ENCODE results near the gene PPFIBP1. TPM values are rescaled to one million over a fixed set of nuclear protein-coding genes. Genes with fewer than 3 reads are reported as not detected.

PPFIBP1 gene
- total and polyA plus RNA-seq, 7 donors, result 5.9 to 63.1 (median 28.3) TPM

- Histone ChIP-seq H3K27me3 (ENCODE audit: insufficient read depth in 3 of 3, low read length in 2 of 3) (no peaks in the 10 kb centered on the region), H3K9me3 (no peaks in the 10 kb centered on the region), H3K36me3 (ENCODE audit: insufficient read depth in 1 of 2, low read depth in 1 of 2) (peaks cover 17 to 99% of the 10 kb centered on the region in 2 donors), H3K4me1 (no peaks in the 10 kb centered on the region), H3K4me3 (no peak overlapping the region), H3K27ac (no peak overlapping the region)
- no peak for ATAC-seq
- no peak for TF ChIP-seq CTCF (IDR thresholded peaks at IDR 0.05)
- DNase-seq, result no peak
- WGBS, 3 donors, result 88 to 93% (median 91%) methylated on average over 2 of the region's 2 CpGs
- intact Hi-C loops (cut with DNase I), result no loop called here
Observed at GRCh38 chr12:27685274-27685673, 161.3 kb downstream of the PPFIBP1 start.

- ATAC-seq (no peak), DNase-seq (no peak)
- no peaks in the 10 kb centered on the region for H3K27me3 ChIP-seq (ENCODE audit: insufficient read depth in 3 of 3, low read length in 2 of 3)
- H3K27ac ChIP-seq, result no peak overlapping the region
- H3K4me3 ChIP-seq, result no peak overlapping the region
- no peaks in the 10 kb centered on the region for H3K4me1 ChIP-seq
- no peaks in the 10 kb centered on the region for H3K9me3 ChIP-seq
- no peak for TF ChIP-seq CTCF (IDR thresholded peaks at IDR 0.05)
- peaks cover 20 to 98% of the 10 kb centered on the region in 2 donors for H3K36me3 ChIP-seq (ENCODE audit: insufficient read depth in 1 of 2, low read depth in 1 of 2)
- intact Hi-C loops (cut with DNase I), result no loop called here
Observed at GRCh38 chr12:27686147-27686546, 162.1 kb downstream of the PPFIBP1 start.

- no peaks in the 10 kb centered on the region for H3K27me3 ChIP-seq (ENCODE audit: insufficient read depth in 3 of 3, low read length in 2 of 3)
- no peak overlapping the region for H3K27ac ChIP-seq
- no peak overlapping the region for H3K4me3 ChIP-seq
- H3K36me3 ChIP-seq (ENCODE audit: insufficient read depth in 1 of 2, low read depth in 1 of 2), result peaks cover 17 to 98% of the 10 kb centered on the region in 2 donors
- ATAC-seq, result no peak
- WGBS, 3 donors, result 94 to 96% (median 94%) methylated on average over 3 of the region's 3 CpGs
- H3K9me3 ChIP-seq, result no peaks in the 10 kb centered on the region
- TF ChIP-seq CTCF (IDR thresholded peaks at IDR 0.05), result no peak
- intact Hi-C loops (cut with DNase I), result no loop called here
- H3K4me1 ChIP-seq, result no peaks in the 10 kb centered on the region
- no peak for DNase-seq
Observed at GRCh38 chr12:27688671-27689070, 164.7 kb downstream of the PPFIBP1 start.

GRCh38 chr12:27689558-27690180, 165.7 kb downstream of the PPFIBP1 start:
- TF ChIP-seq CTCF (IDR thresholded peaks at IDR 0.05), result no peak
- no peaks in the 10 kb centered on the region for H3K4me1 ChIP-seq
- DNase-seq, result no peak
- H3K27me3 ChIP-seq (ENCODE audit: insufficient read depth in 3 of 3, low read length in 2 of 3), result no peaks in the 10 kb centered on the region
- no peaks in the 10 kb centered on the region for H3K9me3 ChIP-seq
- H3K36me3 ChIP-seq (ENCODE audit: insufficient read depth in 1 of 2, low read depth in 1 of 2), result peaks cover 17 to 98% of the 10 kb centered on the region in 2 donors
- intact Hi-C loops (cut with DNase I), result no loop called here
- no peak overlapping the region for H3K4me3 ChIP-seq
- H3K27ac ChIP-seq, result no peak overlapping the region
- no peak for ATAC-seq
- 92 to 95% (median 94%) methylated on average over 13 of the region's 13 CpGs for WGBS, 3 donors

GRCh38 chr12:27693403-27693802, 169.4 kb downstream of the PPFIBP1 start:
- 89 to 94% (median 92%) methylated on average over 2 of the region's 2 CpGs for WGBS, 3 donors
- H3K4me1 ChIP-seq, result no peaks in the 10 kb centered on the region
- H3K27me3 ChIP-seq (ENCODE audit: insufficient read depth in 3 of 3, low read length in 2 of 3), result no peaks in the 10 kb centered on the region
- H3K27ac ChIP-seq, result no peak overlapping the region
- intact Hi-C loops (cut with DNase I), result no loop called here
- H3K36me3 ChIP-seq (ENCODE audit: insufficient read depth in 1 of 2, low read depth in 1 of 2), result peaks cover 16 to 87% of the 10 kb centered on the region in 2 donors
- no peak overlapping the region for H3K4me3 ChIP-seq
- TF ChIP-seq CTCF (IDR thresholded peaks at IDR 0.05), result no peak
- no peaks in the 10 kb centered on the region for H3K9me3 ChIP-seq
- ATAC-seq (no peak), DNase-seq (no peak)

All from psoas muscle (tissue), 8 donors.